Measurements from ENCODE around the gene ZNF638.
"Not testable (repeated sequence)": the region's sequence is repeated elsewhere in the genome, so short reads cannot be mapped to it uniquely, and the experiment has no call there.

DNA sequence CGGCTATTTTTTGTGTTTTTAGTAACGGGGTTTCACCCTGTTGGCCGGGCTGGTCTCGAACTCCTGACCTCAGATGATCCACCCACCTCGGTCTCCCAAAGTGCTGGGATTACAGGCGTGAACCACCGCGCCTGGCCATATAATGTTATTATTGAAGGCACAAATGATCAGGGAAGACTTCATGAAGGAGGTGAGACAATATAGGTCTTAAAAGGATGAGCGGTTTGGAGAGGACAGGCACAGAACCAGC lies 326 bp upstream of the ZNF638 start:
- TF ChIP-seq, protein P1, sequence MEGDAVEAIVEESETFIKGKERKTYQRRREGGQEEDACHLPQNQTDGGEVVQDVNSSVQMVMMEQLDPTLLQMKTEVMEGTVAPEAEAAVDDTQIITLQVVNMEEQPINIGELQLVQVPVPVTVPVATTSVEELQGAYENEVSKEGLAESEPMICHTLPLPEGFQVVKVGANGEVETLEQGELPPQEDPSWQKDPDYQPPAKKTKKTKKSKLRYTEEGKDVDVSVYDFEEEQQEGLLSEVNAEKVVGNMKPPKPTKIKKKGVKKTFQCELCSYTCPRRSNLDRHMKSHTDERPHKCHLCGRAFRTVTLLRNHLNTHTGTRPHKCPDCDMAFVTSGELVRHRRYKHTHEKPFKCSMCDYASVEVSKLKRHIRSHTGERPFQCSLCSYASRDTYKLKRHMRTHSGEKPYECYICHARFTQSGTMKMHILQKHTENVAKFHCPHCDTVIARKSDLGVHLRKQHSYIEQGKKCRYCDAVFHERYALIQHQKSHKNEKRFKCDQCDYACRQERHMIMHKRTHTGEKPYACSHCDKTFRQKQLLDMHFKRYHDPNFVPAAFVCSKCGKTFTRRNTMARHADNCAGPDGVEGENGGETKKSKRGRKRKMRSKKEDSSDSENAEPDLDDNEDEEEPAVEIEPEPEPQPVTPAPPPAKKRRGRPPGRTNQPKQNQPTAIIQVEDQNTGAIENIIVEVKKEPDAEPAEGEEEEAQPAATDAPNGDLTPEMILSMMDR (conservative IDR thresholded peaks at IDR 0.05; ENCODE audit: low read length) = not testable (repeated sequence)
- not testable (repeated sequence) for TF ChIP-seq EZH2phosphoT487 (IDR thresholded peaks at IDR 0.05; ENCODE audit: borderline replicate concordance)

All from Loucy (cell line).